ENCODE results near the gene NR4A3.

DNA sequence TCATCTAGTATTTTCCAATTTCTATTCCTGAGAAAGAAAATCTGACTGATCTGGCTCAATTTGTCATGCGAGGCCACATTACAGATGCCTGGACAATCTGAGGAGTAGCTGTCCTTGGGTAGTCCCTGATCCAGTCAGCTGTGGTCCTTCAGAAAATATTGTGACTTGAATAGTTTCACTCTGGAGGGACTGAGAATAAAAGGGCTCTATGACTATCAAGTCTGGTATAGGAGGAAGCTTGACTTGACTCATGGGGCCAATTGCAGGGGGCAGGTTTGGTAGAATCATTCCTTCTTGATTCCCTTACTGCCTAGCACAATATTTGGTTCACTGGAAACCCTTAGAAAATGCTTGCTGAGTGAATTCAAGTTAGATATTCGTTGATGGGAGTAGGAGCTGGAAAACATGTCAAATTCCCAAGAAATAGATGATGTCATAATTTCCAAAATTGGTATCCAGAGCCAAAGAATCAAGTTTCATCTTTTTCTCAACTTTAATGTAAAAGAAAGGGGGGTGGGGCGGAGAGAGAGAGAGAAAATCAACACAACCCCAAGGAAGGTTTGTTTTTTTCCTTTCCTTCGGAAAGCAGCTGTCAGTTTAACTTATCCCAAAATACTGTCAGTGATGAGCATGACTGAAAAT is 52.4 kb downstream of the NR4A3 start:
- TF ChIP-seq, protein P1, sequence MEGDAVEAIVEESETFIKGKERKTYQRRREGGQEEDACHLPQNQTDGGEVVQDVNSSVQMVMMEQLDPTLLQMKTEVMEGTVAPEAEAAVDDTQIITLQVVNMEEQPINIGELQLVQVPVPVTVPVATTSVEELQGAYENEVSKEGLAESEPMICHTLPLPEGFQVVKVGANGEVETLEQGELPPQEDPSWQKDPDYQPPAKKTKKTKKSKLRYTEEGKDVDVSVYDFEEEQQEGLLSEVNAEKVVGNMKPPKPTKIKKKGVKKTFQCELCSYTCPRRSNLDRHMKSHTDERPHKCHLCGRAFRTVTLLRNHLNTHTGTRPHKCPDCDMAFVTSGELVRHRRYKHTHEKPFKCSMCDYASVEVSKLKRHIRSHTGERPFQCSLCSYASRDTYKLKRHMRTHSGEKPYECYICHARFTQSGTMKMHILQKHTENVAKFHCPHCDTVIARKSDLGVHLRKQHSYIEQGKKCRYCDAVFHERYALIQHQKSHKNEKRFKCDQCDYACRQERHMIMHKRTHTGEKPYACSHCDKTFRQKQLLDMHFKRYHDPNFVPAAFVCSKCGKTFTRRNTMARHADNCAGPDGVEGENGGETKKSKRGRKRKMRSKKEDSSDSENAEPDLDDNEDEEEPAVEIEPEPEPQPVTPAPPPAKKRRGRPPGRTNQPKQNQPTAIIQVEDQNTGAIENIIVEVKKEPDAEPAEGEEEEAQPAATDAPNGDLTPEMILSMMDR (IDR thresholded peaks at IDR 0.05; ENCODE audit: low read depth, low read length) = no peak
- TF ChIP-seq EZH2phosphoT487 (IDR thresholded peaks at IDR 0.05; ENCODE audit: low read depth) = no peak

All from OCI-LY3 (cell line).